D721Med (cell line): ENCODE data around the gene GRM7.

Experiments used
- DNase-seq: peaks from one replicate; pipeline ENCODE4 v3.0.0; 2011; ENCODE audit warnings: low spot score; ENCODE audit not compliant: insufficient read length
- FAIRE-seq: peaks from 2 replicates; lab custom pipeline; 2011; peaks lifted over from hg19 to GRCh38; lab: Jason Lieb, UNC
- CTCF ChIP-seq: IDR thresholded peaks from 2 replicates; pipeline ENCODE4 v1.5.1; 2012; ENCODE audit warnings: mild to moderate bottlenecking, control low read depth; ENCODE audit not compliant: insufficient read depth; ENCODE audit errors: missing control alignments

Gene GRM7

DNA sequence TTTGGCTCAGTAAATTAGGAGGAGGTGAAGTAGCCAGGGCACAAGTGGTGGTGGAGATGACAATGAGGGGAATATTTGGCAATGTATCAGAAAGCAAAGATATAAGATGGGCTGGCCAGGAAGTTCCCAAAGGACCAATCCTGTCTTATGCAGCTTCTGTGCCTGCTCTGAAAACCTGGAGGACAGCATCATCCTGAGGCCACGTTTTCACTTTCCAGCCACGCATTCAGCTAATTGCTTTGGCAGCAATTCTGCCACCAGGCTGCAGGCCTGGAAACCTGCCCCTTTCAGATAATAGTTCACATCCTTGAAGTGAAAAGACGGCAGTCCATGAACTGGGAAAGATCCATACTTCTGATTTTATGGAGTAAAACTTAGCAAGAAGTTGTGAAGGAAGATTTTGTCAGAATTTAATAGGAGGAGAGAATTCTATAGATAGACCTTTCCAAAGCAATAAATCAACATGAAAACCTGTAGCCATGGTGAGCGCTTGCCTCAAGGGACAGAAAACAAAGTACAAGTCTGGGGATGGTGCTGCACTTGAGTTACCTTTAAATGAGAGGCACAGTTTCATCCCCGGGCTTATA, 682.5 kb downstream of the GRM7 start:
- FAIRE-seq, result no peak
- TF ChIP-seq CTCF, result peak; percentile 1

GRCh38 chr3:7545334-7545733, 684.4 kb downstream of the GRM7 start:
- DNase-seq (no peak), FAIRE-seq (no peak)
- no peak for TF ChIP-seq CTCF

More for the DNA sequence above, 682.5 kb downstream of the GRM7 start:
- DNase-seq, result no peak

GRCh38 chr3:7546253-7546652, 685.3 kb downstream of the GRM7 start:
- FAIRE-seq (no peak), DNase-seq (no peak)
- peak; percentile 36 for TF ChIP-seq CTCF

DNA sequence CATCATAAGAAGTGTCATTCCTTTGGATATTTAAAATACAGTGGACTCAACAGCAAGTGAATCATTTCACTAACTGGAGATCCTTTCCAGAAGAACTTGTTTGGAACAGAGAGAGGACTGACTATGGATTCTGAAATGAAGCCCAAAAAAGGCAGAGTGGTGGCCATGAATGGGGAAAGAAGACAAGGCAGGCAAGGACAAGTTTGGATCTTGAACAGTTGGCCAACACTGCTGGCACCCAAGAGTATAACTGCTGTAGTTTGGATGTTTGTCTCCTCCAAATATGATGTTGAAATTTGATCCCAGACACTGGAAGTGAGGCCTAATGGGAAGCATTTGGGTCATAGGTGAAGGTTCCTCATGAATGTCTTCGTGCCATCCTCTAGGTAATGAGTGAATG, 686.9 kb downstream of the GRM7 start:
- DNase-seq (no peak), FAIRE-seq (no peak)
- no peak for TF ChIP-seq CTCF

DNA sequence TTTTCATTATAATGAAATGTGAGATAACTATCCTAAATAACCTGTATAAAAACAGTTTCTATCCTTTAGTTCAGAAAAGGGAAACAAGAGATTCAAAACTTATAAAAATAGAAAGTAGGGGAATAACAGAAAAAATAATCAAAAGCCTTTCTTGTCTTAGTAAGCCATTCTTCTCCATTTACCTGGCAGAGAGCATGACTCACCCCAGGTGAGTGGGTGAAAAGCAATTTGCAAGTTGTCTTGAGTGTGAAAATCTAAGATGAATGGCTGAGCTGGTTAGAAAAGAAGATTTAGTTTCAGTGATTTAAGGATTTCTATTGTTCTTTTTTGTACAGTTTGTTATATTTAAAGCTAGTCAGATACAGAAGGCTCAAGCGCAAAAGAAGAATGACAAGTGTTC, 702.0 kb downstream of the GRM7 start:
- FAIRE-seq (no peak), DNase-seq (no peak)
- TF ChIP-seq CTCF, result no peak

- FAIRE-seq (peak; percentile 35), DNase-seq (no peak)
- TF ChIP-seq CTCF, result no peak
Measured at GRCh38 chr3:7565574-7565973, 704.7 kb downstream of the GRM7 start.

GRCh38 chr3:7567160-7567559, 706.2 kb downstream of the GRM7 start:
- TF ChIP-seq CTCF, result no peak
- FAIRE-seq, result no peak
- no peak for DNase-seq
